ENCODE results near the gene TJP1.
"Not testable (repeated sequence)": the region's sequence is repeated elsewhere in the genome, so short reads cannot be mapped to it uniquely, and the experiment has no call there.

TJP1 gene

DNA sequence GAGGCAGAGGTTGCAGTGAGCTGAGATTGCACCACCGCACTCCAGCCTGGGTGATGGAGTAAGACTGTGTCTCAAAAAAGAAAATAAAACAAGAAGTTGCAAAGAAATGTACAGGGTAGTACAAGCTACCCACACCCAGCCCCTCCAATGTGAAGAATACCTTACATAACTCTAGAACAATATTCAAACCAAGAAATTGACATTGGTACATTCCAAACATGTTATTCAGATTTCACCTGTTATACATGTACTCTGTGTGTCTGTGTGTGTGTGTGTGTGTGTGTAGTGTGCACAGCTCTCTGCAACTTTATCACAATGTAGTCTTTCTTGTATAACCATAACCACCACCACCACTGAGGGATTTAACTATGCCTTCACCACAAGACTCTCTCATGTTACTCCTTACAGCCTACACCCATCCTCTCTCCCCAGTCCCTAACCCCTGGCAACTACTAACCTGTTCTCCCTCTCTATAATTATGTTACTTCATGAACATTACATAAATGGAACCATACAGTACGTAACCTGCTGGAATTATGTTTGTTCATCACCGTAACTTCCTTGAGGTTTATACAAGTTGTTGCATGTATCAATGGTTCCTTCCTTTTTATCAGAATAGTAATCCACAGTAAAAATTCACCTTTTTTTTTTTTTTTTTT is 16.2 kb upstream of the TJP1 start:
- DNase-seq, result no peak

- no peak for DNase-seq
Observed at GRCh38 chr15:29835301-29835700, 13.0 kb upstream of the TJP1 start.

DNA sequence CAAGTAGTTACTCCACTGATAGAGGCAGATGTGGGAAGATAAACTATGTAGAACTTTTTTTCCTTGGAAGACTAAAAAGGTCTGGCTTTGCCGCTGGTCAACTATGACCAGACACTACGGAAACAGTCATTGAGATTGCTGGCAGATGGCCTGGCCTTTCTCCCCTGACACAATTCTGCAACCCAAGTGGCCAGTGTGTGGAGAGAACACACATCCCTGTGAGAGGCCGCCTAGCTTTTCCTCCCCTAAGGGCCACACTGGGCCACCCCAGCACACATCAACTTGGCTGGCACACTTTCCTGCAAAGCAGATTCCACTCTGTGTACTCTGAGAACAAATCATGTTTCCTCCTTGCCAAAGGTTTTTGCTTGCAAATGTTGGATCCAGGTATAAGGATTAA is 10.4 kb upstream of the TJP1 start:
- DNase-seq, result no peak

DNA sequence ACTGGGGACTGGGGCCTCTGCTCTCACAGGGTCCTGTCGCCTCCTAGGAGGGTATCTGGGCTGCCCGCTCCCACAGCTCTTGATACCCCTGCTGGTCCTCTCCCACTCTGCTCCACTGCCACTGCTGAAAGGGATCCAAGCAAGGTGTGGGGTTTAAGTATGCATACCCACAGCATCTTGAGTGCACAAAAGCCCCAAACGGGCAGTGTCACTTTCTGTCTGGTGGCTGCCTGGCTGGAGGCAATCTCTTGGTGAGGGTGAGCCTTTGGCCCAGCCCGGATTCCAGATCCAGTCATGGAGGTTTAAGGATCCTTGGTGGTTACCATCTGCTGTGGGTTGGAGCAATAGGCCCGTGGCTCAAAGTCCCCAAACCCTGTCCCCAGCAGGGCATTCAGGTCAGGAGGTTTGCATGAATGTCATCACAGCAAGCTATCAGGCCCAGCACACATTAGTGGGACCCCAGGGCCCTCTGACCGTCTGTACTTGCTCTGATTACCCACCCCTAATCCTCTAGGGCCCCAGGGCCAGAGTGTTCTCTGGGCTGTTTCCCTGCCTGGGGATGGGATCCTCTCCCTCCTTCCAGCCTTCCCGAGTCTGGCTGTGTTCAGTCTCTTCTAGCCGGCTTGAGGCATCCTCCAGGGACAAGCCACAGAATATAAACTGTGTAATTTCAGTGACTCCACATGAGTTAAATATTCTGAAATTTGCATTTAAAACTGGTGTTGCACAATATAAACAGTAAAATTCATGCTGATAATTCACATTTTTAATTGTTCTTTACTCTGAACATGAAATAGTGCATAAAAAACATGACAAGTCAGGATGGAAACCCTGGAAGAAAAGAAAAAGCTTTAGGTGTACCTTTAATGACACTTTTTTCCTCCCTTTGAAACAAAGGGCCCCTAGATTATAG is 4.9 kb upstream of the TJP1 start:
- DNase-seq, result no peak

DNA sequence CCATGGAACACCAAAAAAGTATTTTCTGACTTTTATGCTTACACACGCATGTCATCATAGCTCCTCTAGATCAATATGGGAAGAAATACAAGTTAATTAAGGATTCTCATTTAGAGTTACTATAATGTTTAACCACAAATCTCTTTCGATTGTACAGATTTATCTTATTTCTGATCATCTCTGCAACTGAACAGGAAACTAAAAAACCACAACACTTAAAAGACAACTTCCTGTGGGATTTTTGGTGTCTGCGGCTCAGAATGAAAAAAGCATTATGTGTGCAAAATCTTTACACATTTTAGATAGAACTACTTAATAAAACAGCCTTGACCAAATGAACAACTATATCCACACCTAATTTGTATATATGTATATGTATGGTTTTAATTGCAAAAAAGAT is 3.0 kb upstream of the TJP1 start:
- no peak for DNase-seq

GRCh38 chr15:29822684-29823459 is 604 bp upstream of the TJP1 start:
- peak; percentile 24 for DNase-seq

GRCh38 chr15:29821416-29822099 is 710 bp downstream of the TJP1 start:
- DNase-seq, result peak; percentile 39

DNA sequence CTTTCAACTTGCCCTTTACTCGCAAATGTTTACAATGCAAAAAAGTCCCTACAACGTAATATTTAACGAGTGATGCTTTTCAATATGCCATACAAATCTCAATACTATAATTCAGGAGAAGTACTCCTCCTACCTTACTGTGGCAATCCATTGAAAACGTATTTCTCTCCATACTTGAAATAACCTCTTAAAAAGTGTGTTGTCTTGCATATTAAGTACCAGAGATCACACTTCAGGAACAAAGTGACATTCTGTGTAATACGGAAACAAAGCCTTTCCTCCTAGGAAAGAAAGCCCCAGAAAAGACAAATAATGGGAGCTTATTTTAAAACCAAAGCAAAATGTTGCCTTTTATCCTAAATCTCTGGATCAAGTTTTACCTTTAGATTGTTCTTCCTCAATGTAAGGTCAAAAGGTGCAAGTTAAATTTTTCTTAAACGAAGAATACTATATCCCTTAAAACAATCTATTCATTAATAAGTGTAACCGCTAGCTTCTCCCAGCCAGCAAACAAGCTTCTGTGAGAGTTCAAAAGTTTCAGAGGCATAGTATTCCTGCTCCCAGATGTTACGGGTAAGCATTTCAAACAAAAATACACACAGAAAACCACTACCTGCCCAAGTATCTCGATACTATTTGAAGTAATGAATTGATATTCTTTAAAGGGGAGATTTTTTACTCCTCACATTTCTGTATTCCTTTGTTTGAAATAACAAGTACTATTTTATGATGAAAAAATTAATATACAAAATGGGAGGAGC is 1.7 kb downstream of the TJP1 start:
- no peak for DNase-seq

- DNase-seq, result no peak
Observed at GRCh38 chr15:29819979-29820378, 2.3 kb downstream of the TJP1 start.

DNA sequence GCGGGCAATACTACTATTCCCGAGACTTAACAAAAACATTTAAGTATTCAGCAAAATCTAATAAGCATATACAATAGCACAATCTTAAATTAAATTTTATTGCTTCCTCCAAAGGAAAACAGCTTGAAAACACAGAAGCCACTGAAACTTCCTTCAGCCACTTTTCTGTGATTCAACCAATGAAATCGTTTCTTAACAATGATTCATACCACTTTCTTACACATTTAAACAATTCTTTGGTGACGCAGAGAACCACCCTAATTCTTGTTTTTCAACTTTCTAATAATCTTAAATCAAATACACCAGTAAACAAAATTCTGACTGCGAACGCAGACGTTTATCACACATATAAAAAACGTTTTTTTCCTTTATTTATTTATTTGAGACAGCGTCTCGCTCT is 4.1 kb downstream of the TJP1 start:
- no peak for DNase-seq

DNA sequence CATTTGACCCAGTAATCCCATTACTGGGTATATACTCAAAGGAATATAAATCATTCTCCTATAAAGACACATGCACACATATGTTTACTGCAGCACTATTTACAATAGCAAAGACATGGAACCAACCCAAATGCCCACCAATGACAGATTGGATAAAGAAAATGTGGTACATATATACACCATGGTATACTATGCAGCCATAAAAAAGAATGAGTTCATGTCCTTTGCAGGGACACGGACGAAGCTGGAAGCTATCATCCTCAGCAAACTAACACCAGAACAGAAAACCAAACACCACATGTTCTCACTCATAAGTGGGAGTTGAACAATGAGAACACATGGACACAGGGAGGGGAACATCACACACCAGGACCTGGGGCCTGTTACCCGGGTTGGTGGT is 4.8 kb downstream of the TJP1 start:
- not testable (repeated sequence) for DNase-seq

DNA sequence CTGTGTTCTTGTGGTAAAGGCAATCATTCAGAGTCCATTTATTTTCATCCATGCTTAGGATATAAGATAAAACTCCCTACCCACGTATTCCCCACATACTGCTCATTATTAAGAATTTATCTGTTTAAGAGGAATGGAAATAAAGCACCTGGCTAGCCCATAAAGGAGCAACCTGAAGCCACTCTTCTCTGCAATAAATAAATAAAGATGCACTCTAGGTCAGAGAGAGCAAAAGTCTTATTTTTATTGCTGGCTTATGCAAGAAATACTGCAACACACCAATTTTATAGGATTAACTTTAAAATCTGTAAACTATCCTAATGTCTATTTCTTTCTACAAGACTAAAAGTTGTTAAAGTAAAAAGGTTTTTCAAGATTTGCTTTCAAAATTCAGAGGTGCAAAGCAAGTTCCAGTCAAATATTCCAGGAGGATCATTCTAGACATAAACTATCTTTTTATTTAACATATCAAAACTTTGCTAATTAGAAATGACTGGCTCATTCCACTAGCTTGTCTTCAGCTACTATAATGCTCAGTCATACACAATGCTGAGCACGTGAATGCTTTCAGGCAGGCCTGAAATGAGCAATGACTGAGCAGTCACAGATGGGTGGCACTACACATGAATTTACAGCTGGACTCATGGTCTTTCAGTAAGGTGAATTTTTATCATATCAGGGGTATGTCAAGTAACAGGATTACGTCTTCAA is 7.1 kb downstream of the TJP1 start:
- no peak for DNase-seq

- DNase-seq, result no peak
Observed at GRCh38 chr15:29813009-29813408, 9.3 kb downstream of the TJP1 start.

DNA sequence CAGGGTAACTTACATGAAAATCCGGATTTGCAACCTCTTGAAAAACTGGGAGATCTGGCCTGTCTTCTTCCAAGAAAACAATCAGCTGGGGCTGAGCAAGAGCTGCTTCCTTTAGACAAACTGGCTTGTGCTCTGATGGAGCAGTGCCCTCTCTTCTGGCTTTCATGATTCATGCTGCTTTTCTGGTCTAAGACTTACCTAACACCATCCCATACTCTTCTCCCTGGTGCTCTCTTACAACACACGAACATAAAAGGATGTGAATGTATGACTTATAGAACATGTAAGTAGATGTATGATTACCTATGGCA is 9.9 kb downstream of the TJP1 start:
- no peak for DNase-seq

DNA sequence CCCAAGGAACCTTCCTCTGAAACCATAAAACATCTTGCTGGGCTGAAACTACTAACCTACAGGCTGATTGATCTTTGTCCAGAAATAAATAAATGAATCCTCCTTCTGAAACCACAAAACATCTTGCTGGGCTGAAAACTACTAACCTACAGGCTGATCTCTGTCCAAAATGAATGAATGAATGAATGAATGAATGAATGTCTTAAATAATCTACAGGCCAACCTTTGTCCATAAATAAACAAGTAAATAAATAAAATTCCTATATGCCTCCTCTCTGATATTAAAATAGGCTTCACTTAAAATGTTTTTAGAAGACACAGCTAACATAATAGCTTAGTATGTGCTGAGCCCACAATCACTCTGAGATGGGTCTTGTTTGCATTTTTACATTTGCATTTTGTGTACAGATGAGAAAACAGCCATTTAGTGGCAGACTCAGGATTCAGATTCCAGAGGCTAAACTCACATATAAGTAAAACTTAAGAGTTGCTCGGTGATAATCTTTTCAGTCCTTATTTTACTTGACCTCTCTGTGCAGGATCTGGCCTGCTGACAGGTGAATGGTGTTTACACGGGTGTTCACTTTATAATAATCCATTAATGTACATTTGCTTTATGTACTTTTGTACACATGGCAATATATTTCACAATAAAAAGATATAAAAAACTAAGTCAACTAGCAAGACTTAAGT is 10.4 kb downstream of the TJP1 start:
- no peak for DNase-seq

DNA sequence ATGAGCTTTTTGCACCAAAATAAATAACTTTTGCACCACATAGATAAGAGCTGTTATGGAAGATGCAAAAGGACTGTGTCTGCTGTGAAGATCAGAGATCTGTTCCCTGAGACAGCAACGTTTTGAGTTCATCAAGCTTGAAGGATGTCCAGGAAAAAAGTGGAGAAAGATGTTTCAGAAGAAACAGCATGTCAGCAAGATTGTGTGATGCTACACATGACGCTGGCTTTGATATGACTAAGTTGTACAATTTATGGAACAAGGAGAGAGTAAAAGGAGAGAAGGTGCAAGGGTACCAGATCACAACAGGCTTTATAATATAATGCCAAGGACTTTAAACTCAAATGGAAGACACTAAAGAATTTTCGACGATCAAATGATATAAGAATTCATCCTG is 16.6 kb downstream of the TJP1 start:
- DNase-seq, result no peak

- no peak for DNase-seq
Observed at GRCh38 chr15:29805043-29805707, 17.1 kb downstream of the TJP1 start.

DNA sequence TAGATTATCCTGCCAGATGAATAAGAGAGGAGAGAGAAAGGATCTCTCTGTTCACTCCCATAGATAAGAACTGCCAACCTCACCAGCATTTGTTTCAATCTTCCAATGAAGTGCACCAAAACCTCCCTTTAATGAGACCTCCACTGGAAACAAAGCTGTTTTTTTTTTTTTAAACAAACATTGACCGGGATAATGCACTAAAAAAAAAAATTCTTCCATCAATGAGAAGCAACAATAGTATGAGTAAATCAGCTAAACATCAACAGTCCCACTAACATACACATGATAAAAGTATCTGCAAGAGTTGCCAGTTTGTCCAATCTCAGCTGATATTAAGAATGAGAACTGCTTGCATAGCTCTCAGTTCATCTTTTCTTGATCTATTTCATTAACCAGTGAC is 19.9 kb downstream of the TJP1 start:
- DNase-seq, result no peak

DNA sequence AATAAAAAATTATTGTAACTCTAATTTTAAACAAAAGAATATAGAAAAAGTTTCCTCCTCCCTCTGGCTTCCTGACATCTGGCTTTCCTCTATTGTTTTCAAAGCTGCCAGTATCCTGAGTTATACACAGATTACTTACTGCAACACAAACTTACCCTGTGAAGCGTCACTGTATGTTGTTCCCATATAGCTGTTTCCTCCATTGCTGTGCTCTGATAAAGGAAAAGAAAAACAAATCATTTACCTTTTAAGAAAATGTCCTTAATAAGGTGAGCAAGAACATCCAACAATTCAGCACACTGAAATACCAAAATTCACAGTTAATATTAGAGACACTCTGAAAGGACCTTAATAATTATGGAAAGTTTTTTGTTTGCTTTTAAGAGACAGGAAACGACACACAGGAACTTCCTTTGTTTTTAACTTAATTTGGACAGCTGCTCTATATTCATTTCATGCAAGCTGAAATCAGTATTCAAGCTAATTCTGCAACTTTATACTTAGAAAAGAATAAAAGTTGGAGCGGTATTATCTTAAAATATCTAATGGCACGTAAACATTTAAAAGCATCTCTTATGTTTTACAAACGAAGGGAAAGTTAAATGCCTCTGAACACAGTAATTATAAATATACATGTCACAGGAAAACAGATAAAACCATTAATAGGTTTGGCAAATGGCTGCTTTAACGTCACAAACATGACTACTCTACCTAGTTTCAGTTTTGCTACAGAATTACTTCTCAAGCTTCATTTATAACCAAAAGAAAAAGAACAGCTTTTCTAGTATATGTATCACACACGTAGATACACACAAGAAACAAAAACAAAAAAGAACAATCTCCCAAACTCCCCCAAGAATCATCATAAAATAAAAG is 21.5 kb downstream of the TJP1 start:
- DNase-seq, result no peak

DNA sequence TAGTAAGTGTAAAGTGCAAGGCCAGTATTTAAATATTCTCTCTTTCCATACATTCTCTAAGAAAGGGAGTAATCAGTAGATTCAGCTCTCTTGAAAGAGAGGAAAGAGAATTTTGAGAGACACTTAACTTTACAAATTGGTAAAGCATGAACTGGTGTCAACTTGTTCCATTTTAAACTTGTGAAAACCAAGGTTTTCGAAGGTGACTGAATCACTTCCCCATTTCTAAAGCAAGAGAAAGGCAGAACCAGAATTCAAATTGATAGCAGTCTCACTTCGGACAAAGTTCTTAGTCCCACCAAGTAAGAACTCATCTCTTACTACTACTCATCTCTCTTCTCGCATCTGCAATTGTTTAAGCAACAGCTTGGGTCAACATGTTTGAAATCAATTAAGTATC is 22.4 kb downstream of the TJP1 start:
- DNase-seq, result no peak

Measured in activated T-cell treated with anti-CD3 and anti-CD28 coated beads, Interleukin-2, amount 50 U/mL, for 1 hour (primary cell).